ENCODE measurements around the gene PPHLN1.

GRCh38 chr12:42421844-42422779 is 96.1 kb downstream of the PPHLN1 start:
- TF ChIP-seq EZH2 (IDR thresholded peaks at IDR 0.05; ENCODE audit: low read length, missing control alignments) (no peak), CTCF (conservative IDR thresholded peaks at IDR 0.05 in 1 of 2, IDR thresholded peaks at IDR 0.05 in 1 of 2; ENCODE audit: low read depth in 1 of 2, low read length in 2 of 2) (no peak)

Measured in fibroblast of lung (primary cell).